GM23338 (cell line): ENCODE results near the gene NNAT. TPM values are rescaled to one million over a fixed set of nuclear protein-coding genes. Genes with fewer than 3 reads are reported as not detected.

Experiments used
- ATAC-seq: fragments of 200-7000 bp; cut with Tn5 transposase; 3 replicates; pipeline ENCODE4 v1.9.1; 2020
- DNase-seq: peaks from one replicate; pipeline ENCODE4 v3.0.0-alpha.2; 2015; ENCODE audit warnings: low spot score
- H2AFZ ChIP-seq: fragments of 200-600 bp; sonication (generic); 2 replicates; pipeline ENCODE4 v1.8.0; 2016; ENCODE audit warnings: antibody characterized with exemption, mild to moderate bottlenecking, moderate library complexity
- H3F3A ChIP-seq: fragments of 200-600 bp; sonication (generic); replicated peaks from 2 replicates; pipeline ENCODE4 v1.8.0; 2017; ENCODE audit warnings: antibody characterized with exemption, mixed run types, low read depth
- H3K27ac ChIP-seq: fragments of 200-600 bp; sonication (generic); 2 replicates; pipeline ENCODE4 v1.6.1; 2016; ENCODE audit warnings: low read depth
- H3K27me3 ChIP-seq: fragments of 200-600 bp; sonication (generic); 2 replicates; pipeline ENCODE4 v1.8.0; 2016; ENCODE audit warnings: mild to moderate bottlenecking, mixed run types, moderate library complexity; ENCODE audit not compliant: insufficient read depth
- H3K36me3 ChIP-seq: fragments of 200-600 bp; sonication (generic); 2 replicates; pipeline ENCODE4 v1.8.0; 2016; ENCODE audit warnings: mild to moderate bottlenecking; ENCODE audit not compliant: insufficient read depth
- H3K4me1 ChIP-seq: fragments of 200-600 bp; sonication (generic); 2 replicates; pipeline ENCODE4 v1.8.0; 2016; ENCODE audit warnings: mild to moderate bottlenecking, moderate library complexity; ENCODE audit not compliant: insufficient read depth
- H3K4me2 ChIP-seq: fragments of 200-600 bp; sonication (generic); 2 replicates; pipeline ENCODE4 v1.7.1; 2017; ENCODE audit warnings: mixed run types
- H3K4me3 ChIP-seq: fragments of 200-600 bp; sonication (generic); 2 replicates; pipeline ENCODE4 v1.6.1; 2016; ENCODE audit warnings: mixed run types
- H3K79me2 ChIP-seq: fragments of 200-600 bp; sonication (generic); replicated peaks from 2 replicates; pipeline ENCODE4 v1.8.0; 2017; ENCODE audit warnings: mild to moderate bottlenecking; ENCODE audit not compliant: insufficient read depth
- H3K9me2 ChIP-seq: fragments of 200-600 bp; sonication (generic); 2 replicates; pipeline ENCODE4 v1.8.0; 2017; ENCODE audit not compliant: insufficient read depth
- H4K20me1 ChIP-seq: fragments of 200-600 bp; sonication (generic); replicated peaks from 2 replicates; pipeline ENCODE4 v1.8.0; 2017; ENCODE audit warnings: mild to moderate bottlenecking; ENCODE audit not compliant: insufficient read depth
- H3K27ac Mint-ChIP-seq: 2 replicates; pipeline ENCODE4 v1.8.0; 2020; ENCODE audit warnings: inconsistent platforms, mild to moderate bottlenecking, moderate library complexity, mixed read lengths
- H3K27me3 Mint-ChIP-seq: 3 replicates; pipeline ENCODE4 v1.8.0; 2022; ENCODE audit warnings: low read depth, mild to moderate bottlenecking, moderate library complexity, mixed read lengths, inconsistent platforms; ENCODE audit not compliant: insufficient read depth, poor library complexity
- H3K36me3 Mint-ChIP-seq: 3 replicates; pipeline ENCODE4 v1.8.0; 2021; ENCODE audit warnings: low read depth, mild to moderate bottlenecking, inconsistent platforms, moderate library complexity, mixed read lengths
- H3K4me1 Mint-ChIP-seq: 3 replicates; pipeline ENCODE4 v1.8.0; 2020; ENCODE audit warnings: mild to moderate bottlenecking, inconsistent platforms, mixed read lengths
- H3K4me3 Mint-ChIP-seq: 3 replicates; pipeline ENCODE4 v1.8.0; 2021; ENCODE audit warnings: moderate library complexity, mild to moderate bottlenecking, inconsistent platforms, mixed read lengths
- H3K9me3 Mint-ChIP-seq: 3 replicates; pipeline ENCODE4 v1.8.0; 2020; ENCODE audit warnings: moderate library complexity, mild to moderate bottlenecking, inconsistent platforms, mixed read lengths
- CREB1 ChIP-seq: fragments of 250-450 bp; sonication (Bioruptor Pico); IDR thresholded peaks from 2 replicates; pipeline ENCODE4 v1.5.0; 2020; ENCODE audit warnings: low read depth, mild to moderate bottlenecking, moderate library complexity
- EZH2 ChIP-seq: fragments of 200-600 bp; sonication (generic); IDR thresholded peaks from one replicate; pipeline ENCODE4 v1.8.0; 2017; ENCODE audit warnings: antibody characterized with exemption, mild to moderate bottlenecking, low read depth; ENCODE audit not compliant: unreplicated experiment
- EZH2phosphoT487 ChIP-seq: fragments of 200-600 bp; sonication (generic); IDR thresholded peaks from one replicate; pipeline ENCODE4 v1.8.1; 2018; ENCODE audit warnings: antibody characterized with exemption; ENCODE audit not compliant: unreplicated experiment
- JUNB ChIP-seq: IDR thresholded peaks from one replicate; pipeline ENCODE4 v1.6.1; 2016; ENCODE audit warnings: antibody characterized with exemption; ENCODE audit not compliant: unreplicated experiment
- NANOG ChIP-seq: IDR thresholded peaks from 2 replicates; pipeline ENCODE4 v1.6.1; 2016; ENCODE audit warnings: antibody characterized with exemption, borderline replicate concordance
- POLR2AphosphoS5 ChIP-seq: IDR thresholded peaks from 2 replicates; pipeline ENCODE4 v1.6.1; 2016; ENCODE audit warnings: antibody characterized with exemption, low read depth
- REST ChIP-seq: IDR thresholded peaks from one replicate; pipeline ENCODE4 v1.6.1; 2018; ENCODE audit warnings: antibody characterized with exemption; ENCODE audit not compliant: unreplicated experiment
- STAT1 ChIP-seq: IDR thresholded peaks from one replicate; pipeline ENCODE4 v1.6.1; 2016; ENCODE audit warnings: antibody characterized with exemption; ENCODE audit not compliant: unreplicated experiment
- ZNF114 ChIP-seq: fragments of 250-450 bp; sonication (Bioruptor Pico); IDR thresholded peaks from 2 replicates; pipeline ENCODE4 v1.5.0; 2020; ENCODE audit warnings: mild to moderate bottlenecking, moderate library complexity
- ZNF331 ChIP-seq: fragments of 250-450 bp; sonication (Bioruptor Pico); IDR thresholded peaks from 2 replicates; pipeline ENCODE4 v1.5.0; 2020; ENCODE audit warnings: low read depth, mild to moderate bottlenecking, moderate library complexity
- ZNF462 ChIP-seq: fragments of 250-450 bp; sonication (Bioruptor Pico); IDR thresholded peaks from 2 replicates; pipeline ENCODE4 v1.5.0; 2020; ENCODE audit warnings: mild to moderate bottlenecking, moderate library complexity
- polyA plus RNA-seq: library from polyadenylated mRNA; unstranded; fragments of >200 nt; fragmentation: Nextera tagmentation; extraction: Ambion mirVana; gene quantifications from 2 replicates; pipeline ENCODE4 v1.2.1, GENCODE V29; 2016
- total RNA-seq: library from RNA; depleted of rRNA; stranded (reverse); fragments of >200 nt; shearing (Covaris generic); gene quantifications from 2 replicates; pipeline ENCODE4 v1.2.3, GENCODE V29; 2014
- TF ChIP-seq, protein P1 (sequence below): IDR thresholded peaks from 2 replicates; pipeline ENCODE4 v1.6.1; 2016; ENCODE audit warnings: antibody characterized with exemption
- TF ChIP-seq, protein P2 (sequence below), 2 experiments: fragments of 200-600 bp in 1 of 2; sonication (generic) in 1 of 2; conservative IDR thresholded peaks; 2 replicates each; pipeline versions ENCODE4 v1.5.1 to v1.6.1; 2016 to 2017; ENCODE audit warnings: antibody characterized with exemption in 2 of 2, low read depth in 2 of 2, mild to moderate bottlenecking in 2 of 2, moderate library complexity in 1 of 2

Gene NNAT
- total and polyA plus RNA-seq, 2 experiments from 2014 or later = 4.3 to 4.9 TPM

GRCh38 chr20:37556538-37556937 is 35.5 kb downstream of the NNAT start:
- Histone ChIP-seq H3F3A (no peaks in the 10 kb centered on the region), H2AFZ (no peak overlapping the region), H4K20me1 (no peaks in the 10 kb centered on the region), H3K79me2 (no peaks in the 10 kb centered on the region), H3K4me3 (no peak overlapping the region), H3K9me2 (no peaks in the 10 kb centered on the region), H3K4me2 (no peak overlapping the region), H3K27me3 (no peaks in the 10 kb centered on the region), H3K36me3 (no peaks in the 10 kb centered on the region), H3K4me1 (no peaks in the 10 kb centered on the region), H3K27ac (no peak overlapping the region)
- no peak overlapping the region for H3K4me3 Mint-ChIP-seq
- ATAC-seq = no peak
- H3K27ac Mint-ChIP-seq = no peak overlapping the region
- H3K27me3 Mint-ChIP-seq = peaks cover 6% of the 10 kb centered on the region
- no peaks in the 10 kb centered on the region for H3K9me3 Mint-ChIP-seq
- H3K36me3 Mint-ChIP-seq = no peaks in the 10 kb centered on the region
- TF ChIP-seq REST (no peak), EZH2 (no peak), EZH2phosphoT487 (no peak), ZNF114 (no peak), ZNF462 (CRISPR knock-in tag) (no peak), ZNF331 (CRISPR knock-in tag) (no peak), NANOG (no peak), CREB1 (CRISPR knock-in tag) (no peak), JUNB (no peak), STAT1 (no peak), POLR2AphosphoS5 (no peak)
- TF ChIP-seq, protein P1, sequence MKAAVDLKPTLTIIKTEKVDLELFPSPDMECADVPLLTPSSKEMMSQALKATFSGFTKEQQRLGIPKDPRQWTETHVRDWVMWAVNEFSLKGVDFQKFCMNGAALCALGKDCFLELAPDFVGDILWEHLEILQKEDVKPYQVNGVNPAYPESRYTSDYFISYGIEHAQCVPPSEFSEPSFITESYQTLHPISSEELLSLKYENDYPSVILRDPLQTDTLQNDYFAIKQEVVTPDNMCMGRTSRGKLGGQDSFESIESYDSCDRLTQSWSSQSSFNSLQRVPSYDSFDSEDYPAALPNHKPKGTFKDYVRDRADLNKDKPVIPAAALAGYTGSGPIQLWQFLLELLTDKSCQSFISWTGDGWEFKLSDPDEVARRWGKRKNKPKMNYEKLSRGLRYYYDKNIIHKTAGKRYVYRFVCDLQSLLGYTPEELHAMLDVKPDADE = no peak
- TF ChIP-seq, protein P2, sequence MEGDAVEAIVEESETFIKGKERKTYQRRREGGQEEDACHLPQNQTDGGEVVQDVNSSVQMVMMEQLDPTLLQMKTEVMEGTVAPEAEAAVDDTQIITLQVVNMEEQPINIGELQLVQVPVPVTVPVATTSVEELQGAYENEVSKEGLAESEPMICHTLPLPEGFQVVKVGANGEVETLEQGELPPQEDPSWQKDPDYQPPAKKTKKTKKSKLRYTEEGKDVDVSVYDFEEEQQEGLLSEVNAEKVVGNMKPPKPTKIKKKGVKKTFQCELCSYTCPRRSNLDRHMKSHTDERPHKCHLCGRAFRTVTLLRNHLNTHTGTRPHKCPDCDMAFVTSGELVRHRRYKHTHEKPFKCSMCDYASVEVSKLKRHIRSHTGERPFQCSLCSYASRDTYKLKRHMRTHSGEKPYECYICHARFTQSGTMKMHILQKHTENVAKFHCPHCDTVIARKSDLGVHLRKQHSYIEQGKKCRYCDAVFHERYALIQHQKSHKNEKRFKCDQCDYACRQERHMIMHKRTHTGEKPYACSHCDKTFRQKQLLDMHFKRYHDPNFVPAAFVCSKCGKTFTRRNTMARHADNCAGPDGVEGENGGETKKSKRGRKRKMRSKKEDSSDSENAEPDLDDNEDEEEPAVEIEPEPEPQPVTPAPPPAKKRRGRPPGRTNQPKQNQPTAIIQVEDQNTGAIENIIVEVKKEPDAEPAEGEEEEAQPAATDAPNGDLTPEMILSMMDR (conservative IDR thresholded peaks at IDR 0.05; ENCODE audit: low read depth in 2 of 2) = no peak
- H3K4me1 Mint-ChIP-seq = peaks cover 2% of the 10 kb centered on the region; the same call in 1 of the 3 replicates
- DNase-seq = no peak
